Spleen (tissue), 11 donors: ENCODE data around the gene SNX24. TPM values are rescaled to one million over a fixed set of nuclear protein-coding genes. Genes with fewer than 3 reads are reported as not detected.
"Not testable (repeated sequence)": the region's sequence is repeated elsewhere in the genome, so short reads cannot be mapped to it uniquely, and the experiment has no call there.

Experiments
- DNase-seq: peaks from one replicate; pipeline ENCODE4 v3.0.0-alpha.2; 2020
- H3K27ac ChIP-seq, 8 donors: fragments of 200-600 bp; sonication (generic) in 7 of 8; 1 replicate in 4 of 8; 2 replicates in 4 of 8; pipeline versions ENCODE4 v1.5.0 to v1.8.0; 2016 to 2021; ENCODE audit warnings: inconsistent platforms in 4 of 8, mild to moderate bottlenecking in 4 of 8, moderate library complexity in 1 of 8
- H3K27me3 ChIP-seq, 7 donors: fragments of 200-600 bp; sonication (generic) in 6 of 7; replicated peaks in 1 of 7; 1 replicate in 4 of 7; 2 replicates in 3 of 7; pipeline versions ENCODE4 v1.5.0 to v1.8.0; 2016 to 2021; ENCODE audit warnings: inconsistent platforms in 3 of 7, mild to moderate bottlenecking in 1 of 7
- H3K36me3 ChIP-seq, 6 donors: fragments of 200-600 bp; sonication (generic) in 5 of 6; 1 replicate in 4 of 6; 2 replicates in 2 of 6; pipeline versions ENCODE4 v1.5.0 to v1.8.0; 2016 to 2021; ENCODE audit warnings: inconsistent platforms in 2 of 6
- H3K4me1 ChIP-seq, 6 donors: fragments of 200-600 bp; sonication (generic) in 5 of 6; 1 replicate in 3 of 6; 2 replicates in 3 of 6; pipeline versions ENCODE4 v1.5.0 to v1.8.0; 2016 to 2021; ENCODE audit warnings: inconsistent platforms in 3 of 6
- H3K4me3 ChIP-seq, 8 donors: fragments of 200-600 bp; sonication (generic) in 7 of 8; 1 replicate in 4 of 8; 2 replicates in 4 of 8; pipeline versions ENCODE4 v1.5.0 to v1.8.0; 2016 to 2021; ENCODE audit warnings: inconsistent platforms in 4 of 8, mild to moderate bottlenecking in 4 of 8, moderate library complexity in 2 of 8
- H3K9me3 ChIP-seq, 8 donors: fragments of 200-600 bp; sonication (generic) in 7 of 8; 1 replicate in 4 of 8; 2 replicates in 4 of 8; pipeline versions ENCODE4 v1.5.0 to v1.8.0; 2016 to 2021; ENCODE audit warnings: inconsistent platforms in 4 of 8
- POLR2A ChIP-seq, 3 donors: fragments of 450-650 bp; IDR thresholded peaks; one replicate each; pipeline ENCODE4 v1.5.1; 2017; ENCODE audit warnings: antibody characterized with exemption in 3 of 3, mild to moderate bottlenecking in 1 of 3
- POLR2AphosphoS5 ChIP-seq, 3 donors: sonication (generic); formaldehyde crosslinking; IDR thresholded peaks; one replicate each; pipeline ENCODE4 v1.5.1; 2017; ENCODE audit warnings: antibody characterized with exemption in 3 of 3
- WGBS, 5 donors: extraction: QIAGEN DNeasy Blood & Tissue Kit in 3 of 5; methylation state at CpG; one replicate each; pipeline versions ENCODE4 v1.1.5 to v1.1.7; 2013 to 2018; 5-methylcytosine and 5-hydroxymethylcytosine counted together
- intact Hi-C: fragments of 100-400 bp; cut with DNase I; formaldehyde crosslinking; loops from one replicate; pipeline ENCODE4 v1.15.0; 2023; ENCODE audit warnings: low total_unique reads
- polyA plus RNA-seq, 3 donors: library from polyadenylated mRNA; stranded (reverse); fragments of 200-250 nt; gene quantifications; one replicate each; pipeline ENCODE4 v1.2.1, GENCODE V29; 2013
- total RNA-seq, 7 donors: library from RNA; depleted of rRNA in 3 of 7; stranded (reverse); fragments of >200 nt in 3 of 7; fragmentation: NEBNext Ultra II Directional in 4 of 7; extraction: Animal tissue kit (Norgen Biotek cat#: 25700) in 4 of 7; gene quantifications; one replicate each; pipeline versions ENCODE4 v1.1.0 to v1.2.1, GENCODE V29; 2016 to 2021
- TF ChIP-seq, protein P1 (sequence below), 11 experiments: fragments of 200-600 bp in 7 of 11; fragments of 450-650 bp in 4 of 11; sonication (generic) in 4 of 11; IDR thresholded peaks in 8 of 11; conservative IDR thresholded peaks in 3 of 11; 1 replicate in 7 of 11; 2 replicates in 4 of 11; pipeline versions ENCODE4 v1.4.0 to v1.8.0; 2016 to 2021; ENCODE audit warnings: antibody characterized with exemption in 11 of 11, inconsistent platforms in 4 of 11, mild to moderate bottlenecking in 1 of 11
- donor health status: healthy with polysubstance abuse.
- donor health status: DM: no; HTN: no; CAD: no; lungs with moderate emphysema.
- donor health status: DM: no; HTN: no; CAD: no.
- donor health status: Bipolar disorder and iron deficiency.
- donor health status: healthy.
- donor health status: DM: no; HTN: no; CAD: no.
- donor health status: DM: yes; HTN: yes; CAD: no.

SNX24 gene
- total and polyA plus RNA-seq, 10 donors, result 5.2 to 17.4 (median 11.7) TPM

DNA sequence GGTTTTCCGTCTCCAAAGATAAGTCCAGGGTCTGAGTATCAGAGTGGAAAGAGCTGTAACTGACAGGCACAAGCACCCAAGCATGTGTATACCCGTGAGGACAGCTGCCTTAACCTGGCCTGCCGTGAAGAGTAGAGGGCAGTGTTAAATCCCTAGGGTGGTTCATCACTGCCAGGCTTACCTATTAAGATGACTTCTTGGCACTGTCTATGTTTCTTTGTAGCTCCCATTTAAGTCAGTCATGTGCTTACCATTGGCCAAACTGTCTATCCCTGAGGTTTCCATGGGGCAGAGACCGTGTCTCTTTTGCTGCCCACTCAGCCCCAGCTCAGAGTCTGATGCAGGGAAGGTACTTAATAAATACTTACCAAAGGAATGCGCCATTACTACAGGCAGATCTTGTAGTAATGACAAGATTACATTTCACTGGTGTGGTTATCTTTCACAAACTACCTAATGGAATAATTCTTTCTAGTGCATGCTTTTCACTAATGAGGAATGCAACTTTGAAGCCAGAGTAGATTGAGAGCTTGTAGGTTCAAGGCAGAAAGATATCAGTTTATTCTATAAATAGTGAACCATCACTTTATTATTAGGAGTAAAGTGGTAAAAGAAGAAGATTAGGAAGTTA, 64.2 kb downstream of the SNX24 start:
- 76 to 92% (median 86%) methylated on average over 5 of the region's 5 CpGs for WGBS, 5 donors
- Histone ChIP-seq H3K27me3 (no peaks in the 10 kb centered on the region), H3K27ac (no peak overlapping the region), H3K4me1 (no peaks in the 10 kb centered on the region), H3K9me3 (peaks cover 0 to 5% (median 0%) of the 10 kb centered on the region in 8 donors), H3K4me3 (no peak overlapping the region), H3K36me3 (no peaks in the 10 kb centered on the region)
- DNase-seq, result no peak
- TF ChIP-seq, protein P1, sequence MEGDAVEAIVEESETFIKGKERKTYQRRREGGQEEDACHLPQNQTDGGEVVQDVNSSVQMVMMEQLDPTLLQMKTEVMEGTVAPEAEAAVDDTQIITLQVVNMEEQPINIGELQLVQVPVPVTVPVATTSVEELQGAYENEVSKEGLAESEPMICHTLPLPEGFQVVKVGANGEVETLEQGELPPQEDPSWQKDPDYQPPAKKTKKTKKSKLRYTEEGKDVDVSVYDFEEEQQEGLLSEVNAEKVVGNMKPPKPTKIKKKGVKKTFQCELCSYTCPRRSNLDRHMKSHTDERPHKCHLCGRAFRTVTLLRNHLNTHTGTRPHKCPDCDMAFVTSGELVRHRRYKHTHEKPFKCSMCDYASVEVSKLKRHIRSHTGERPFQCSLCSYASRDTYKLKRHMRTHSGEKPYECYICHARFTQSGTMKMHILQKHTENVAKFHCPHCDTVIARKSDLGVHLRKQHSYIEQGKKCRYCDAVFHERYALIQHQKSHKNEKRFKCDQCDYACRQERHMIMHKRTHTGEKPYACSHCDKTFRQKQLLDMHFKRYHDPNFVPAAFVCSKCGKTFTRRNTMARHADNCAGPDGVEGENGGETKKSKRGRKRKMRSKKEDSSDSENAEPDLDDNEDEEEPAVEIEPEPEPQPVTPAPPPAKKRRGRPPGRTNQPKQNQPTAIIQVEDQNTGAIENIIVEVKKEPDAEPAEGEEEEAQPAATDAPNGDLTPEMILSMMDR (IDR thresholded peaks at IDR 0.05 in 8 of 11, conservative IDR thresholded peaks at IDR 0.05 in 3 of 11), result no peak
- TF ChIP-seq POLR2A (IDR thresholded peaks at IDR 0.05), result no peak
- TF ChIP-seq POLR2AphosphoS5 (IDR thresholded peaks at IDR 0.05), result no peak
- intact Hi-C loops, result no loop called here

DNA sequence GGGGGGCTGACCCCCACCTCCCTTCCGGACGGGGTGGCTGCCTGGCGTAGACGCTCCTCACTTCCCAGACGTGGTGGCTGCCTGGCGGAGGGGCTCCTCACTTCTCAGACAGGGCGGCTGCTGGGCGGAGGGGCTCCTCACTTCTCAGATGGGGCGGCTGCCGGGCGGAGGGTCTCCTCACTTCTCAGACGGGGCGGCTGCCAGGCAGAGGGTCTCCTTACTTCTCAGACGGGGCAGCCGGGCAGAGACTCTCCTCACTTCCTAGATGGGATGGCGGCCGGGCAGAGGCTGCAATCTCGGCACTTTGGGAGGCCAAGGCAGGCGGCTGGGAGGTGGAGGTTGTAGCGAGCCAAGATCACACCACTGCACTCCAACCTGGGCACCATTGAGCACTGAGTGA, 68.0 kb downstream of the SNX24 start:
- H3K27me3 ChIP-seq, H3K4me3 ChIP-seq, H3K36me3 ChIP-seq, intact Hi-C loops, H3K27ac ChIP-seq, DNase-seq, H3K4me1 ChIP-seq, H3K9me3 ChIP-seq: not testable (repeated sequence)
- WGBS, 5 donors, result 83 to 100% (median 96%) methylated on average over 1 to 20 of the region's 20 CpGs

DNA sequence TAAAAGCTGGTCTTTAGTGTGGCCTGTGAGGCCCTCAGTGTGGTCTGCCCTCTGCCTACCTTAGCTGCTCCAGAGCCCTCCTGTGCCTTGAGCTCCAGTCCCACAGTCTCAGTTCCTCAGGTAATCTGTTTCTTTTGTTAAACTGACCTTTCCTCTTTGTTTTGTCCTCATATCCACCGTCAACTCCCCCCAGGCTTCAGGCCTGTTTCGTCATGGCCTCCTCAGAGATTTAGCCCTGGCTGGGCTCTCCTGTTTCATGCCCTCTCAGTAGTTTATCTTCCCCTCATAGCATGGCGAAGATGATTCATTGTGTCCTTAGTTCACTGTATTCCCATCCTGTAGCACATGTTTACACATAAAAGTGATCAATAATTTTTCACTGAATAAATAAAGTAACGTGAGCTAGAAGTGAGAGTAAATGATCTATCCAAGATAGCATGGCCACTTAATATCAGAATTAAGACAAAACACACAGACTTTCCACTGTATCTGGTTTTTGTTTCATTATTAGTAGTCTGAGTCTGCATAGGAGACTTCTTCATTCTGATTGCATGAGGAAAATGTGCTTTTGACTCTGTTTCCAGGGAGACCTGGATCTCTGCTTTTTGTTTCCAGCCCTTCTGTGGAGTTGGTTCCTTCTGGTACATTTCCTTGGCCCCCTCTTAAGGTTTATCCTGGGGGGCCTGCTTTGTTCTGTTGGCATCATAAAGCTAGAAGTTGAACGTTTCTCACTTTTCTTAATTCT, 70.5 kb downstream of the SNX24 start:
- intact Hi-C loops, result no loop called here
- WGBS, 5 donors, result 67 to 84% (median 80%) methylated on average over 5 of the region's 5 CpGs

DNA sequence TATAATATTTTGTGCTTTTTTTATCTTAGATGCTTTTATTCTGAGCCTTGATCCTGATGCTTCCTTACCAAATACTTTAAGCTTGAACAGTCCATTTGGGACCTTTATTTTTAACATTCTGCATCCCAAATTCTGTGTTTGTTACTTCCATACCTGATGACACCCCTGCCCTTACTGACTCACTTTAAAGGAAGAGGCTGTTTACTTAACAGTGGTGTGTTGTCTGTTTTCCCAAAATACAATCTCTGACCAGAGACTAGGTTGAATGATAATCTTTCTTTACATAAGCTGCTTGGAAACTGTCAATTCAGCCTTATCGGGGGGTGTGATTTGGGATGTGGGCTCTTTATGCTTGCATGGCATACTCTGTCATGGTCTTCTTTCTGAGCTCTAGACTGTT, 71.1 kb downstream of the SNX24 start:
- Histone ChIP-seq H3K4me3 (no peak overlapping the region), H3K4me1 (no peaks in the 10 kb centered on the region), H3K36me3 (no peaks in the 10 kb centered on the region), H3K9me3 (peaks cover 0 to 5% (median 0%) of the 10 kb centered on the region in 8 donors), H3K27ac (no peak overlapping the region), H3K27me3 (no peaks in the 10 kb centered on the region)
- WGBS, 5 donors, result 93 to 100% (median 95%) methylated on average over 1 of the region's 1 CpG
- DNase-seq, result no peak
- intact Hi-C loops, result no loop called here
- TF ChIP-seq, protein P1 (IDR thresholded peaks at IDR 0.05 in 8 of 11, conservative IDR thresholded peaks at IDR 0.05 in 3 of 11), result no peak
- TF ChIP-seq POLR2A (IDR thresholded peaks at IDR 0.05) (no peak), POLR2AphosphoS5 (IDR thresholded peaks at IDR 0.05) (no peak)

More for the DNA sequence above, 70.5 kb downstream of the SNX24 start:
- no peak overlapping the region for H3K4me3 ChIP-seq
- TF ChIP-seq, protein P1 (IDR thresholded peaks at IDR 0.05 in 8 of 11, conservative IDR thresholded peaks at IDR 0.05 in 3 of 11), result no peak
- TF ChIP-seq POLR2AphosphoS5 (IDR thresholded peaks at IDR 0.05), result no peak
- TF ChIP-seq POLR2A (IDR thresholded peaks at IDR 0.05), result no peak
- H3K9me3 ChIP-seq, result peaks cover 0 to 5% (median 0%) of the 10 kb centered on the region in 8 donors
- H3K27me3 ChIP-seq, result no peaks in the 10 kb centered on the region
- DNase-seq, result no peak
- no peaks in the 10 kb centered on the region for H3K4me1 ChIP-seq
- peak overlapping the region in 2 of 8 donors; percentile 5 to 6 for H3K27ac ChIP-seq
- H3K36me3 ChIP-seq, result no peaks in the 10 kb centered on the region
